Neural cell (in vitro differentiated cells): ENCODE results near the gene FYN. TPM values are rescaled to one million over a fixed set of nuclear protein-coding genes. Genes with fewer than 3 reads are reported as not detected.

Experiments used
- H2AFZ ChIP-seq: fragments of 200-600, 300-800 bp; sonication (generic), shearing (Covaris generic); 2 replicates; pipeline ENCODE4 v1.6.0; 2014; ENCODE audit warnings: low read depth, mild to moderate bottlenecking, antibody characterized with exemption, low read length, moderate library complexity
- H3F3A ChIP-seq: fragments of 200-600 bp; shearing (Covaris generic); 2 replicates; pipeline ENCODE4 v1.6.1; 2016; ENCODE audit warnings: mild to moderate bottlenecking, moderate library complexity, mixed read lengths, antibody characterized with exemption, low read length; ENCODE audit not compliant: insufficient read depth, poor library complexity, severe bottlenecking
- H3K27ac ChIP-seq: fragments of 200-600, 300-800 bp; sonication (generic), shearing (Covaris generic); 2 replicates; pipeline ENCODE4 v1.5.1; 2014; ENCODE audit warnings: mild to moderate bottlenecking, low read length, moderate library complexity
- H3K27me3 ChIP-seq: fragments of 300-800, 200-600 bp; sonication (generic), shearing (Covaris generic); 2 replicates; pipeline ENCODE4 v1.6.0; 2014; ENCODE audit warnings: mild to moderate bottlenecking, low read depth, low read length, moderate library complexity; ENCODE audit not compliant: insufficient read depth
- H3K36me3 ChIP-seq: fragments of 300-800, 200-600 bp; sonication (generic), shearing (Covaris generic); 2 replicates; pipeline ENCODE4 v1.5.1; 2014; ENCODE audit warnings: mild to moderate bottlenecking, antibody characterized with exemption, low read length, moderate library complexity; ENCODE audit not compliant: insufficient read depth
- H3K4me2 ChIP-seq: fragments of 300-800, 200-600 bp; sonication (generic), shearing (Covaris generic); 2 replicates; pipeline ENCODE4 v1.6.0; 2014; ENCODE audit warnings: mild to moderate bottlenecking, low read length
- H3K4me3 ChIP-seq: fragments of 300-800, 200-600 bp; sonication (generic), shearing (Covaris generic); 2 replicates; pipeline ENCODE4 v1.5.1; 2014; ENCODE audit warnings: mild to moderate bottlenecking, low read length, moderate library complexity
- H3K79me2 ChIP-seq: fragments of 200-600 bp; shearing (Covaris generic); replicated peaks from 2 replicates; pipeline ENCODE4 v1.6.0; 2014; ENCODE audit warnings: mild to moderate bottlenecking, low read length, moderate library complexity; ENCODE audit not compliant: insufficient read depth
- H3K9ac ChIP-seq: fragments of 300-800, 200-600 bp; sonication (generic), shearing (Covaris generic); 2 replicates; pipeline ENCODE4 v1.6.1; 2016; ENCODE audit warnings: mild to moderate bottlenecking, low read length, mixed read lengths
- H3K9me2 ChIP-seq: fragments of 200-600 bp; shearing (Covaris generic); 2 replicates; pipeline ENCODE4 v1.6.1; 2016; ENCODE audit warnings: mild to moderate bottlenecking, low read length, mixed read lengths; ENCODE audit not compliant: insufficient read depth
- H3K9me3 ChIP-seq: fragments of 200-600, 300-800 bp; sonication (generic), shearing (Covaris generic); 2 replicates; pipeline ENCODE4 v1.6.1; 2016; ENCODE audit warnings: mild to moderate bottlenecking, mixed run types, low read length, moderate library complexity, mixed read lengths
- H4K20me1 ChIP-seq: fragments of 200-600 bp; shearing (Covaris generic); 2 replicates; pipeline ENCODE4 v1.6.1; 2016; ENCODE audit warnings: mild to moderate bottlenecking, mixed run types; ENCODE audit not compliant: insufficient read depth
- EP300 ChIP-seq: fragments of 450-650 bp; conservative IDR thresholded peaks from 2 replicates; pipeline ENCODE4 v1.6.1; 2014; ENCODE audit warnings: antibody characterized with exemption, mild to moderate bottlenecking, moderate library complexity; ENCODE audit not compliant: poor library complexity, severe bottlenecking
- EZH2 ChIP-seq: fragments of 200-600, 300-800 bp; shearing (Covaris generic), sonication (generic); IDR thresholded peaks from 2 replicates; pipeline ENCODE4 v1.6.1; 2014; ENCODE audit warnings: antibody characterized with exemption, low read length, borderline replicate concordance, mild to moderate bottlenecking; ENCODE audit not compliant: insufficient read depth, poor library complexity, severe bottlenecking
- MXI1 ChIP-seq: fragments of 450-650 bp; conservative IDR thresholded peaks from 2 replicates; pipeline ENCODE4 v1.6.1; 2014; ENCODE audit warnings: antibody characterized with exemption, mild to moderate bottlenecking; ENCODE audit not compliant: poor library complexity, severe bottlenecking
- POLR2AphosphoS5 ChIP-seq: IDR thresholded peaks from 2 replicates; pipeline ENCODE4 v1.6.1; 2012
- RAD21 ChIP-seq: fragments of 450-650 bp; conservative IDR thresholded peaks from 2 replicates; pipeline ENCODE4 v1.6.1; 2014; ENCODE audit warnings: antibody characterized with exemption, mild to moderate bottlenecking, moderate library complexity
- SMC3 ChIP-seq: fragments of 450-650 bp; conservative IDR thresholded peaks from 2 replicates; pipeline ENCODE4 v1.6.1; 2014; ENCODE audit warnings: antibody characterized with exemption, mild to moderate bottlenecking, moderate library complexity; ENCODE audit not compliant: poor library complexity
- TAF1 ChIP-seq: IDR thresholded peaks from 2 replicates; pipeline ENCODE4 v1.6.1; 2012; ENCODE audit warnings: low read depth
- polyA plus RNA-seq: library from polyadenylated mRNA; depleted of rRNA; stranded (reverse); fragments of >200 nt; gene quantifications from 2 replicates; pipeline ENCODE4 v1.2.3, GENCODE V29; 2014
- TF ChIP-seq, protein P1 (sequence below): fragments of 450-650 bp; IDR thresholded peaks from 2 replicates; pipeline ENCODE4 v1.5.1; 2014; ENCODE audit warnings: antibody characterized with exemption, mild to moderate bottlenecking, moderate library complexity; ENCODE audit not compliant: poor library complexity, severe bottlenecking
- TF ChIP-seq, protein P2 (sequence below): IDR thresholded peaks from 2 replicates; pipeline ENCODE4 v1.6.1; 2012; ENCODE audit warnings: borderline replicate concordance

Gene FYN
- polyA plus RNA-seq, 1 donor from 2014 or later, result 277 TPM

DNA sequence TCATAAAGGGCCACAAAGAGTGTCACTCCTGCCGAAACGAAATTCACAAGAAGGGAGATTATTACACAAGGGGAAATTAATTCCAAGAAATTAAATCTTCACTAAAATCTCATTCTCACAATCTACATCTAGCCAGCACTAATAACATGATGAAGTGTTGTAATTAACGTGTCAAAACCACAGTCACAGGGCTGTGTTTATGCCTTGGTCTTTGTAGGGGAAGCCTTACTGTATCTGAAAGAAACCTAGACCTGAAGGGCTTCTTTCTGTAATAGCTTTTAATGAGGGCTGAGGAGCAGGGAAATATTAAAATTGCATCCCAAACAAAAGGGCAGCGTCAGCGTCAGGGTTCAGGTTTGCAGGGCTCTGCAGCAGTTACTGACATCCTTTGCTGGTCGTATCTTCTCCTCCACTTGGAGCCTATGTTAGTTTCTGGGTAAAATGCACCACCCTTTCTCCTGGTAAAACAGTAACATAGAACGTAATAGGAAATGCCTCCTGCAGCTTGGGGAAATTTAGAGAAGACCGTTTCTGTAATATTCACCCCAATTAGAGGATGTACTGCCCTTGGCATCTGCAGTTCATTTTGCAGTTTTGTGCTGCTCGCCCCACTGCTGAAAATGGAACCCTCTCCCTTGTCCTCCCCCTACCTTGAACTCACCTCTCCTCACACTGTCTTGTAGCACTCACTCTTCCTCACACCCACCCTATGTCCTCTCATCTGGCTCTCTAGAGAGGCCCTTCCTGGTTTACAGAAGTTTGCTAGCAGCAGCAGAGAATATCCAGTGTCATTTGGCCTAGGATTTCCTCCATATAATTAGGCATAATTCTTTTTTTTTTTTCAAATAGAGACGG, 158.6 kb downstream of the FYN start:
- H3K79me2 ChIP-seq, result peaks cover 15% of the 10 kb centered on the region
- H2AFZ ChIP-seq, result no peak overlapping the region
- no peaks in the 10 kb centered on the region for H4K20me1 ChIP-seq
- H3F3A ChIP-seq, result no peaks in the 10 kb centered on the region
- H3K4me3 ChIP-seq, result no peak overlapping the region
- no peaks in the 10 kb centered on the region for H3K9me3 ChIP-seq
- no peaks in the 10 kb centered on the region for H3K27me3 ChIP-seq
- H3K4me2 ChIP-seq, result no peak overlapping the region
- TF ChIP-seq SMC3, result no peak
- TF ChIP-seq, protein P1, sequence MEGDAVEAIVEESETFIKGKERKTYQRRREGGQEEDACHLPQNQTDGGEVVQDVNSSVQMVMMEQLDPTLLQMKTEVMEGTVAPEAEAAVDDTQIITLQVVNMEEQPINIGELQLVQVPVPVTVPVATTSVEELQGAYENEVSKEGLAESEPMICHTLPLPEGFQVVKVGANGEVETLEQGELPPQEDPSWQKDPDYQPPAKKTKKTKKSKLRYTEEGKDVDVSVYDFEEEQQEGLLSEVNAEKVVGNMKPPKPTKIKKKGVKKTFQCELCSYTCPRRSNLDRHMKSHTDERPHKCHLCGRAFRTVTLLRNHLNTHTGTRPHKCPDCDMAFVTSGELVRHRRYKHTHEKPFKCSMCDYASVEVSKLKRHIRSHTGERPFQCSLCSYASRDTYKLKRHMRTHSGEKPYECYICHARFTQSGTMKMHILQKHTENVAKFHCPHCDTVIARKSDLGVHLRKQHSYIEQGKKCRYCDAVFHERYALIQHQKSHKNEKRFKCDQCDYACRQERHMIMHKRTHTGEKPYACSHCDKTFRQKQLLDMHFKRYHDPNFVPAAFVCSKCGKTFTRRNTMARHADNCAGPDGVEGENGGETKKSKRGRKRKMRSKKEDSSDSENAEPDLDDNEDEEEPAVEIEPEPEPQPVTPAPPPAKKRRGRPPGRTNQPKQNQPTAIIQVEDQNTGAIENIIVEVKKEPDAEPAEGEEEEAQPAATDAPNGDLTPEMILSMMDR, result no peak
- TF ChIP-seq TAF1, result no peak
- TF ChIP-seq EZH2, result no peak
- no peak for TF ChIP-seq POLR2AphosphoS5
- TF ChIP-seq, protein P2, sequence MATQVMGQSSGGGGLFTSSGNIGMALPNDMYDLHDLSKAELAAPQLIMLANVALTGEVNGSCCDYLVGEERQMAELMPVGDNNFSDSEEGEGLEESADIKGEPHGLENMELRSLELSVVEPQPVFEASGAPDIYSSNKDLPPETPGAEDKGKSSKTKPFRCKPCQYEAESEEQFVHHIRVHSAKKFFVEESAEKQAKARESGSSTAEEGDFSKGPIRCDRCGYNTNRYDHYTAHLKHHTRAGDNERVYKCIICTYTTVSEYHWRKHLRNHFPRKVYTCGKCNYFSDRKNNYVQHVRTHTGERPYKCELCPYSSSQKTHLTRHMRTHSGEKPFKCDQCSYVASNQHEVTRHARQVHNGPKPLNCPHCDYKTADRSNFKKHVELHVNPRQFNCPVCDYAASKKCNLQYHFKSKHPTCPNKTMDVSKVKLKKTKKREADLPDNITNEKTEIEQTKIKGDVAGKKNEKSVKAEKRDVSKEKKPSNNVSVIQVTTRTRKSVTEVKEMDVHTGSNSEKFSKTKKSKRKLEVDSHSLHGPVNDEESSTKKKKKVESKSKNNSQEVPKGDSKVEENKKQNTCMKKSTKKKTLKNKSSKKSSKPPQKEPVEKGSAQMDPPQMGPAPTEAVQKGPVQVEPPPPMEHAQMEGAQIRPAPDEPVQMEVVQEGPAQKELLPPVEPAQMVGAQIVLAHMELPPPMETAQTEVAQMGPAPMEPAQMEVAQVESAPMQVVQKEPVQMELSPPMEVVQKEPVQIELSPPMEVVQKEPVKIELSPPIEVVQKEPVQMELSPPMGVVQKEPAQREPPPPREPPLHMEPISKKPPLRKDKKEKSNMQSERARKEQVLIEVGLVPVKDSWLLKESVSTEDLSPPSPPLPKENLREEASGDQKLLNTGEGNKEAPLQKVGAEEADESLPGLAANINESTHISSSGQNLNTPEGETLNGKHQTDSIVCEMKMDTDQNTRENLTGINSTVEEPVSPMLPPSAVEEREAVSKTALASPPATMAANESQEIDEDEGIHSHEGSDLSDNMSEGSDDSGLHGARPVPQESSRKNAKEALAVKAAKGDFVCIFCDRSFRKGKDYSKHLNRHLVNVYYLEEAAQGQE, result no peak
- TF ChIP-seq EP300, result no peak
- TF ChIP-seq RAD21, result no peak
- TF ChIP-seq MXI1, result no peak
- no peaks in the 10 kb centered on the region for H3K9me2 ChIP-seq
- H3K36me3 ChIP-seq, result peaks cover 12% of the 10 kb centered on the region
- no peak overlapping the region for H3K27ac ChIP-seq
- no peak overlapping the region for H3K9ac ChIP-seq

- Histone ChIP-seq H3F3A (no peaks in the 10 kb centered on the region), H3K27me3 (no peaks in the 10 kb centered on the region), H3K9ac (no peak overlapping the region), H3K4me3 (no peak overlapping the region), H3K9me2 (no peaks in the 10 kb centered on the region), H3K27ac (no peak overlapping the region), H2AFZ (no peak overlapping the region), H3K36me3 (peaks cover 12% of the 10 kb centered on the region), H4K20me1 (no peaks in the 10 kb centered on the region), H3K4me2 (no peak overlapping the region), H3K79me2 (peaks cover 15% of the 10 kb centered on the region), H3K9me3 (no peaks in the 10 kb centered on the region)
- TF ChIP-seq SMC3, result no peak
- no peak for TF ChIP-seq MXI1
- no peak for TF ChIP-seq TAF1
- TF ChIP-seq POLR2AphosphoS5, result no peak
- no peak for TF ChIP-seq RAD21
- TF ChIP-seq EP300, result no peak
- TF ChIP-seq, protein P2, result no peak
- TF ChIP-seq EZH2, result no peak
- TF ChIP-seq, protein P1, result no peak
These were observed 159.4 kb downstream of the FYN start for GRCh38 chr6:111713811-111714210.
